ENCODE data around the gene S100P. TPM values are rescaled to one million over a fixed set of nuclear protein-coding genes. Genes with fewer than 3 reads are reported as not detected.

Gene S100P
- total RNA-seq, 4 donors from 2014 or later: not detected

GRCh38 chr4:6731318-6731675 is 37.6 kb downstream of the S100P start:
- 91 to 94% methylated on average over 8 of the region's 8 CpGs for WGBS, 2 donors
- Histone ChIP-seq H3K4me3 (no peak overlapping the region), H3K4me1 (peaks cover 0 to 58% (median 16%) of the 10 kb centered on the region in 4 donors), H3K27me3 (no peaks in the 10 kb centered on the region), H3K27ac (peak overlapping the region in 3 of 4 donors; percentile 61 to 84 (median 73)), H3K9me3 (no peaks in the 10 kb centered on the region), H3K36me3 (no peaks in the 10 kb centered on the region)
- no peak for TF ChIP-seq EP300 (IDR thresholded peaks at IDR 0.05)
- no peak for TF ChIP-seq POLR2A (IDR thresholded peaks at IDR 0.05)
- no peak for TF ChIP-seq CTCF (IDR thresholded peaks at IDR 0.05)
- no peak for DNase-seq (ENCODE audit: low spot score in 2 of 2)

- no peaks in the 10 kb centered on the region for H3K36me3 ChIP-seq
- H3K27me3 ChIP-seq: no peaks in the 10 kb centered on the region
- H3K27ac ChIP-seq: peak overlapping the region in 3 of 4 donors; percentile 61 to 84 (median 76)
- DNase-seq (ENCODE audit: low spot score in 2 of 2): no peak
- H3K4me3 ChIP-seq: no peak overlapping the region
- 96 to 97% methylated on average over 6 of the region's 6 CpGs for WGBS, 2 donors
- H3K9me3 ChIP-seq: no peaks in the 10 kb centered on the region
- no peak for TF ChIP-seq POLR2A (IDR thresholded peaks at IDR 0.05)
- TF ChIP-seq EP300 (IDR thresholded peaks at IDR 0.05): no peak
- TF ChIP-seq CTCF (IDR thresholded peaks at IDR 0.05): no peak
- peaks cover 0 to 53% (median 14%) of the 10 kb centered on the region in 4 donors for H3K4me1 ChIP-seq
Measured at GRCh38 chr4:6731780-6732179, 38.1 kb downstream of the S100P start.

- DNase-seq (ENCODE audit: low spot score in 2 of 2): peak; percentile 60 to 75
- peaks cover 0 to 46% (median 13%) of the 10 kb centered on the region in 4 donors for H3K4me1 ChIP-seq
- peak overlapping the region in 3 of 4 donors; percentile 46 to 84 (median 76) for H3K27ac ChIP-seq
- H3K27me3 ChIP-seq: no peaks in the 10 kb centered on the region
- H3K9me3 ChIP-seq: no peaks in the 10 kb centered on the region
- H3K4me3 ChIP-seq: no peak overlapping the region
- H3K36me3 ChIP-seq: no peaks in the 10 kb centered on the region
- TF ChIP-seq CTCF (IDR thresholded peaks at IDR 0.05) (no peak), EP300 (IDR thresholded peaks at IDR 0.05) (peak in 1 of 2 donors; percentile 58)
- WGBS, 2 donors: 62 to 68% methylated on average over 18 to 20 of the region's 21 CpGs
Measured at GRCh38 chr4:6732441-6733357, 39.0 kb downstream of the S100P start.

- H3K36me3 ChIP-seq: no peaks in the 10 kb centered on the region
- no peak overlapping the region for H3K4me3 ChIP-seq
- no peak for TF ChIP-seq CTCF (IDR thresholded peaks at IDR 0.05)
- TF ChIP-seq EP300 (IDR thresholded peaks at IDR 0.05): no peak
- TF ChIP-seq POLR2A (IDR thresholded peaks at IDR 0.05): no peak
- no peaks in the 10 kb centered on the region for H3K9me3 ChIP-seq
- no peaks in the 10 kb centered on the region for H3K27me3 ChIP-seq
- no peak for DNase-seq (ENCODE audit: low spot score in 2 of 2)
- H3K4me1 ChIP-seq: peaks cover 0 to 37% (median 13%) of the 10 kb centered on the region in 4 donors
- H3K27ac ChIP-seq: peak overlapping the region in 2 of 4 donors; percentile 76 to 84
- WGBS, 2 donors: 82 to 87% methylated on average over 26 to 27 of the region's 27 CpGs
Measured at GRCh38 chr4:6733358-6734164, 39.9 kb downstream of the S100P start.

Data from tibial nerve (tissue), 4 donors.